ENCODE results near the gene SNX5. TPM values are rescaled to one million over a fixed set of nuclear protein-coding genes. Genes with fewer than 3 reads are reported as not detected.

The SNX5 gene
- polyA plus RNA-seq, 1 donor: 273 TPM

Other genes with a start within 250 kb of the SNX5 start
- gene MGME1, start 224 bp upstream of the SNX5 start, polyA plus RNA-seq (ENCODE audit: insufficient read length): 53.8 TPM
- 0.60 TPM for gene OVOL2, start 89.1 kb upstream of the SNX5 start, polyA plus RNA-seq (ENCODE audit: insufficient read length)
- gene KAT14, start 169.1 kb upstream of the SNX5 start, polyA plus RNA-seq (ENCODE audit: insufficient read length): 34.5 TPM
- gene PET117, start 169.1 kb upstream of the SNX5 start, polyA plus RNA-seq (ENCODE audit: insufficient read length): 17.0 TPM